SK-N-SH (cell line): Measurements from ENCODE around the gene GRM7. TPM values are rescaled to one million over a fixed set of nuclear protein-coding genes. Genes with fewer than 3 reads are reported as not detected.

Experiments
- CTCF ChIA-PET: fragments of 300-600, 350-600 bp; formaldehyde crosslinking; extraction: SDS; loops from one replicate; lab custom pipeline; 2021; lab: Yijun Ruan, JAX
- POLR2A ChIA-PET: fragments of 350-600 bp; sonication (Branson Sonifier 250); formaldehyde crosslinking; extraction: SDS; loops from one replicate; lab custom pipeline; 2020; ENCODE audit warnings: antibody characterized with exemption, inconsistent platforms; lab: Yijun Ruan, JAX
- DNase-seq: peaks from one replicate; pipeline ENCODE4 v3.0.0; 2012
- H2AFZ ChIP-seq: fragments of 200-600 bp; sonication (generic); 2 replicates; pipeline ENCODE4 v1.8.1; 2016; ENCODE audit warnings: antibody characterized with exemption, mild to moderate bottlenecking, low read depth
- H3F3A ChIP-seq: fragments of 200-600 bp; sonication (generic); replicated peaks from 2 replicates; pipeline ENCODE3; 2016; ENCODE audit warnings: antibody characterized with exemption, mild to moderate bottlenecking; ENCODE audit not compliant: insufficient read depth
- H3K27ac ChIP-seq, 2 experiments: fragments of 200-500 bp in 1 of 2; fragments of 200-600 bp in 1 of 2; sonication (Bioruptor generic) in 1 of 2; sonication (generic), shearing (Covaris generic) in 1 of 2; 2 replicates each; pipeline versions ENCODE4 v1.5.1 to v1.6.1; 2014 to 2016; ENCODE audit warnings: low read depth in 2 of 2, inconsistent platforms in 1 of 2, low read length in 1 of 2, mild to moderate bottlenecking in 1 of 2, mixed read lengths in 1 of 2
- H3K27me3 ChIP-seq: fragments of 200-600 bp; sonication (generic), shearing (Covaris generic); 2 replicates; pipeline ENCODE4 v1.6.1; 2016; ENCODE audit warnings: mixed run types; ENCODE audit not compliant: insufficient read depth
- H3K36me3 ChIP-seq, 2 experiments: fragments of 200-500 bp in 1 of 2; fragments of 200-600 bp in 1 of 2; sonication (Bioruptor generic) in 1 of 2; sonication (generic) in 1 of 2; replicated peaks in 1 of 2; 2 replicates each; pipeline versions ENCODE3 to v1.5.1; 2014 to 2016; ENCODE audit warnings: low read length in 1 of 2, mild to moderate bottlenecking in 1 of 2; ENCODE audit not compliant: insufficient read depth in 2 of 2, control insufficient read depth in 1 of 2
- H3K4me1 ChIP-seq, 2 experiments: fragments of 200-500 bp in 1 of 2; fragments of 200-600 bp in 1 of 2; sonication (Bioruptor generic) in 1 of 2; sonication (generic), shearing (Covaris generic) in 1 of 2; 2 replicates each; pipeline versions ENCODE4 v1.5.1 to v1.6.1; 2014 to 2016; ENCODE audit warnings: low read depth in 1 of 2, low read length in 1 of 2, mixed run types in 1 of 2; ENCODE audit not compliant: insufficient read depth in 2 of 2, control insufficient read depth in 1 of 2
- H3K4me2 ChIP-seq: fragments of 200-600 bp; sonication (generic), shearing (Covaris generic); 2 replicates; pipeline ENCODE4 v1.6.1; 2017; ENCODE audit warnings: mixed run types
- H3K4me3 ChIP-seq, 2 experiments: fragments of 200-500 bp in 1 of 2; fragments of 200-600 bp in 1 of 2; sonication (Bioruptor generic) in 1 of 2; sonication (generic), shearing (Covaris generic) in 1 of 2; 2 replicates each; pipeline versions ENCODE4 v1.5.1 to v1.8.1; 2014 to 2016; ENCODE audit warnings: low read depth in 2 of 2, inconsistent platforms in 1 of 2, low read length in 1 of 2, mild to moderate bottlenecking in 1 of 2, mixed read lengths in 1 of 2, moderate library complexity in 1 of 2
- H3K79me2 ChIP-seq: fragments of 200-600 bp; sonication (generic); 2 replicates; pipeline ENCODE4 v1.8.1; 2017; ENCODE audit warnings: mild to moderate bottlenecking; ENCODE audit not compliant: insufficient read depth
- H3K9ac ChIP-seq: fragments of 200-600 bp; sonication (generic); 2 replicates; pipeline ENCODE4 v1.6.1; 2017; ENCODE audit warnings: mixed run types
- H3K9me2 ChIP-seq: fragments of 200-600 bp; sonication (generic); 2 replicates; pipeline ENCODE4 v1.6.1; 2017; ENCODE audit warnings: mixed run types
- H3K9me3 ChIP-seq: fragments of 200-600 bp; sonication (generic); 2 replicates; pipeline ENCODE4 v1.6.1; 2017; ENCODE audit warnings: mixed run types, mild to moderate bottlenecking, moderate library complexity
- H4K20me1 ChIP-seq: fragments of 200-600 bp; sonication (generic); 2 replicates; pipeline ENCODE4 v1.6.1; 2017; ENCODE audit warnings: mild to moderate bottlenecking, mixed run types; ENCODE audit not compliant: insufficient read depth
- EZH2phosphoT487 ChIP-seq: fragments of 200-600 bp; sonication (generic); IDR thresholded peaks from 2 replicates; pipeline ENCODE4 v1.6.1; 2017; ENCODE audit warnings: low read depth, mixed run types, mild to moderate bottlenecking, antibody characterized with exemption, moderate library complexity, borderline replicate concordance
- NFIC ChIP-seq: IDR thresholded peaks from 2 replicates; pipeline ENCODE4 v1.4.0; 2012; ENCODE audit warnings: borderline replicate concordance
- RCOR1 ChIP-seq: fragments of 150-350 bp; IDR thresholded peaks from 2 replicates; pipeline ENCODE4 v1.6.1; 2017; ENCODE audit warnings: antibody characterized with exemption, low read length
- RFX5 ChIP-seq: IDR thresholded peaks from 2 replicates; pipeline ENCODE4 v1.6.1; 2012; ENCODE audit warnings: mild to moderate bottlenecking, improper control_type of control experiment, low read length
- RXRA ChIP-seq: IDR thresholded peaks from 2 replicates; pipeline ENCODE4 v1.4.0; 2012; ENCODE audit warnings: low read depth, mild to moderate bottlenecking, borderline replicate concordance
- SIN3A ChIP-seq: IDR thresholded peaks from 2 replicates; pipeline ENCODE4 v1.6.1; 2012; ENCODE audit warnings: low read depth, mild to moderate bottlenecking, low read length, moderate library complexity, borderline replicate concordance
- TAF1 ChIP-seq: IDR thresholded peaks from 2 replicates; pipeline ENCODE4 v1.6.1; 2012; ENCODE audit warnings: low read depth, mild to moderate bottlenecking, low read length, moderate library complexity, borderline replicate concordance
- TEAD4 ChIP-seq: IDR thresholded peaks from 2 replicates; pipeline ENCODE4 v1.4.0; 2012; ENCODE audit warnings: mild to moderate bottlenecking, borderline replicate concordance; ENCODE audit not compliant: insufficient read depth
- WGBS: methylation state at CpG from one replicate; pipeline ENCODE4 v1.1.6; 2017; ENCODE audit warnings: low lambda C conversion rate; 5-methylcytosine and 5-hydroxymethylcytosine counted together
- polyA plus RNA-seq, 3 experiments: library from polyadenylated mRNA; depleted of rRNA; stranded (reverse); fragments of >200 nt; gene quantifications; 2 replicates each; pipeline ENCODE4 v1.2.3, GENCODE V29; 2012
- TF ChIP-seq, protein P1 (sequence below): fragments of 150-350 bp; IDR thresholded peaks from 2 replicates; pipeline ENCODE4 v1.6.1; 2017; ENCODE audit warnings: antibody characterized with exemption, low read length, low read depth, borderline replicate concordance
- TF ChIP-seq, protein P2 (sequence below): fragments of 200-600 bp; sonication (generic); IDR thresholded peaks from 2 replicates; pipeline ENCODE4 v1.6.1; 2017; ENCODE audit warnings: antibody characterized with exemption, mild to moderate bottlenecking, moderate library complexity
- TF ChIP-seq, protein P3 (sequence below): IDR thresholded peaks from 2 replicates; pipeline ENCODE4 v1.4.0; 2012; ENCODE audit warnings: low read depth, borderline replicate concordance
- TF ChIP-seq, protein P4 (sequence below): IDR thresholded peaks from 2 replicates; pipeline ENCODE4; 2012
- TF ChIP-seq, protein P5 (sequence below): IDR thresholded peaks from 2 replicates; pipeline ENCODE4 v1.4.0; 2012; ENCODE audit warnings: low read depth, borderline replicate concordance

Gene GRM7
- polyA plus RNA-seq, 1 of the 3 experiments (the other 2 are of a cell fraction) = 0.03 TPM

DNA sequence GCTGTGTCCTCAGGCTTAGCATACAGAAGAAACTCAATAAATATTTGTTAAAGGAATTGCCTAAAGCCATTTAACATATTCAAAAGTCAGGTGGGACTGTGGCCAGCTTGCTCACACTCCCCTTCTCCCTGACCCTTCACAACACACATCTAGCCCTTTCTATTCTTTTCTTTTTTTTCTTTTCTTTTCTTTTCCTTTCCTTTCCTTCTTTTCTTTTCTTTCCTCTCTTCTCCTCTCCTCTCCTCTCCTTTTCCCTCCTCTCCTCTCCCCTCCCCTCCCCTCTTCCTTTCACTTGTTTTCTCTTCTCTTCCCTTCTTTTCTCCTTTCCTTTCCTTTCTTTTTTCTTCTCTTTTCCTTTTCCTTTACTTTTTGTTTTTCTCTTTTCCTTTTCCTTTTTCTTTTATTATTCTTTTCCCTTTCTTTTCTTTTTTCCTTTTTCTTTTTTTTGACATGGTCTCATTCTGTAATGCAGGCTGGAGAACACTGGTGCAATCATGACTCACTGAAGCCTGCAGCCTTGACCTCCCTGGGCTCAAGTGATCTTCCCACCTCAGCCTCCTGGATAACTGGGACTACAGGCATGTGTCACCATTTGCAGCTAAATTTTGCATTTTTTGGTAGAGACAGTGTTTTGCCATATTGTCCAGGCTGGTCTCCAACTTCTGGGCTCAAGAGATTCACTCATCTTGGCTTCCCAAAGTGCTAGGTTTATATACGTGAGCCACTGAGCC is 377.8 kb downstream of the GRM7 start:
- no peak for DNase-seq
- Histone ChIP-seq H3K27ac (no peak overlapping the region), H2AFZ (no peak overlapping the region), H3K9ac (no peak overlapping the region), H4K20me1 (no peaks in the 10 kb centered on the region)
- CTCF ChIA-PET = no interaction called here
- TF ChIP-seq EZH2phosphoT487 (no peak), RXRA (no peak), RFX5 (no peak), SIN3A (no peak), NFIC (no peak), RCOR1 (no peak), TAF1 (no peak), TEAD4 (no peak)
- TF ChIP-seq, protein P1, sequence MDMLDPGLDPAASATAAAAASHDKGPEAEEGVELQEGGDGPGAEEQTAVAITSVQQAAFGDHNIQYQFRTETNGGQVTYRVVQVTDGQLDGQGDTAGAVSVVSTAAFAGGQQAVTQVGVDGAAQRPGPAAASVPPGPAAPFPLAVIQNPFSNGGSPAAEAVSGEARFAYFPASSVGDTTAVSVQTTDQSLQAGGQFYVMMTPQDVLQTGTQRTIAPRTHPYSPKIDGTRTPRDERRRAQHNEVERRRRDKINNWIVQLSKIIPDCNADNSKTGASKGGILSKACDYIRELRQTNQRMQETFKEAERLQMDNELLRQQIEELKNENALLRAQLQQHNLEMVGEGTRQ = no peak
- TF ChIP-seq, protein P2, sequence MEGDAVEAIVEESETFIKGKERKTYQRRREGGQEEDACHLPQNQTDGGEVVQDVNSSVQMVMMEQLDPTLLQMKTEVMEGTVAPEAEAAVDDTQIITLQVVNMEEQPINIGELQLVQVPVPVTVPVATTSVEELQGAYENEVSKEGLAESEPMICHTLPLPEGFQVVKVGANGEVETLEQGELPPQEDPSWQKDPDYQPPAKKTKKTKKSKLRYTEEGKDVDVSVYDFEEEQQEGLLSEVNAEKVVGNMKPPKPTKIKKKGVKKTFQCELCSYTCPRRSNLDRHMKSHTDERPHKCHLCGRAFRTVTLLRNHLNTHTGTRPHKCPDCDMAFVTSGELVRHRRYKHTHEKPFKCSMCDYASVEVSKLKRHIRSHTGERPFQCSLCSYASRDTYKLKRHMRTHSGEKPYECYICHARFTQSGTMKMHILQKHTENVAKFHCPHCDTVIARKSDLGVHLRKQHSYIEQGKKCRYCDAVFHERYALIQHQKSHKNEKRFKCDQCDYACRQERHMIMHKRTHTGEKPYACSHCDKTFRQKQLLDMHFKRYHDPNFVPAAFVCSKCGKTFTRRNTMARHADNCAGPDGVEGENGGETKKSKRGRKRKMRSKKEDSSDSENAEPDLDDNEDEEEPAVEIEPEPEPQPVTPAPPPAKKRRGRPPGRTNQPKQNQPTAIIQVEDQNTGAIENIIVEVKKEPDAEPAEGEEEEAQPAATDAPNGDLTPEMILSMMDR = no peak
- TF ChIP-seq, protein P3, sequence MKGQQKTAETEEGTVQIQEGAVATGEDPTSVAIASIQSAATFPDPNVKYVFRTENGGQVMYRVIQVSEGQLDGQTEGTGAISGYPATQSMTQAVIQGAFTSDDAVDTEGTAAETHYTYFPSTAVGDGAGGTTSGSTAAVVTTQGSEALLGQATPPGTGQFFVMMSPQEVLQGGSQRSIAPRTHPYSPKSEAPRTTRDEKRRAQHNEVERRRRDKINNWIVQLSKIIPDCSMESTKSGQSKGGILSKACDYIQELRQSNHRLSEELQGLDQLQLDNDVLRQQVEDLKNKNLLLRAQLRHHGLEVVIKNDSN = no peak
- TF ChIP-seq, protein P4, sequence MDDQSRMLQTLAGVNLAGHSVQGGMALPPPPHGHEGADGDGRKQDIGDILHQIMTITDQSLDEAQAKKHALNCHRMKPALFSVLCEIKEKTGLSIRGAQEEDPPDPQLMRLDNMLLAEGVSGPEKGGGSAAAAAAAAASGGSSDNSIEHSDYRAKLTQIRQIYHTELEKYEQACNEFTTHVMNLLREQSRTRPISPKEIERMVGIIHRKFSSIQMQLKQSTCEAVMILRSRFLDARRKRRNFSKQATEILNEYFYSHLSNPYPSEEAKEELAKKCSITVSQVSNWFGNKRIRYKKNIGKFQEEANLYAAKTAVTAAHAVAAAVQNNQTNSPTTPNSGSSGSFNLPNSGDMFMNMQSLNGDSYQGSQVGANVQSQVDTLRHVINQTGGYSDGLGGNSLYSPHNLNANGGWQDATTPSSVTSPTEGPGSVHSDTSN = no peak
- TF ChIP-seq, protein P5, sequence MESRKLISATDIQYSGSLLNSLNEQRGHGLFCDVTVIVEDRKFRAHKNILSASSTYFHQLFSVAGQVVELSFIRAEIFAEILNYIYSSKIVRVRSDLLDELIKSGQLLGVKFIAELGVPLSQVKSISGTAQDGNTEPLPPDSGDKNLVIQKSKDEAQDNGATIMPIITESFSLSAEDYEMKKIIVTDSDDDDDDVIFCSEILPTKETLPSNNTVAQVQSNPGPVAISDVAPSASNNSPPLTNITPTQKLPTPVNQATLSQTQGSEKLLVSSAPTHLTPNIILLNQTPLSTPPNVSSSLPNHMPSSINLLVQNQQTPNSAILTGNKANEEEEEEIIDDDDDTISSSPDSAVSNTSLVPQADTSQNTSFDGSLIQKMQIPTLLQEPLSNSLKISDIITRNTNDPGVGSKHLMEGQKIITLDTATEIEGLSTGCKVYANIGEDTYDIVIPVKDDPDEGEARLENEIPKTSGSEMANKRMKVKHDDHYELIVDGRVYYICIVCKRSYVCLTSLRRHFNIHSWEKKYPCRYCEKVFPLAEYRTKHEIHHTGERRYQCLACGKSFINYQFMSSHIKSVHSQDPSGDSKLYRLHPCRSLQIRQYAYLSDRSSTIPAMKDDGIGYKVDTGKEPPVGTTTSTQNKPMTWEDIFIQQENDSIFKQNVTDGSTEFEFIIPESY = no peak
- TF ChIP-seq, all 33 proteins: peak for 0
- Histone ChIP-seq H3K4me3 (no peak overlapping the region), H3K27me3 (no peaks in the 10 kb centered on the region), H3K36me3 (no peaks in the 10 kb centered on the region), H3K9me3 (no peaks in the 10 kb centered on the region), H3F3A (no peaks in the 10 kb centered on the region), H3K4me1 (no peaks in the 10 kb centered on the region; a peak in 1 of 4 replicates), H3K4me2 (no peak overlapping the region), H3K9me2 (no peaks in the 10 kb centered on the region), H3K79me2 (no peaks in the 10 kb centered on the region)
- POLR2A ChIA-PET = no interaction called here
- 44% methylated on average over 1 of the region's 1 CpG for WGBS
